ENCODE measurements around the gene NPTX2. TPM values are rescaled to one million over a fixed set of nuclear protein-coding genes. Genes with fewer than 3 reads are reported as not detected.

Gene NPTX2
- polyA plus RNA-seq, 1 donor from 2014 or later: 0.98 TPM

DNA sequence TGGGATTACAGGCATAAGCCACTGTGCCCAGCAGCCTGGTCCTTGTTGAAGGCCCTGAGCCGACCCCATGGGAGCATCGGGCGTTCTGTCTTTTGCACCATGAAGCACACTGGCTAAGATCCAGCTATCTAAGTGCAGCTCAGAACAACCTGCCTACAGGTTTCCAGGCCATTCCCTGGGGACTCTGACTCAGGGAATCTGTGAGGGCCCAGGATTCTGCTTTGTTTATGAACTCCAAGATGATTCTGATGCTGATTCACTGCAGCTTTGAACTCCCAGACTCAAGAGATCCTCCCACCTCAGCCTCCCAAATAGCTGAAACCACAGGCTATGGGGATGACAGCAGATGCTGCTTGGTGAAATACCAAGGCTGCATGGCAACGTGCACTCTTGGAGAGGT, 30.2 kb downstream of the NPTX2 start:
- Histone ChIP-seq H3K4me3 (ENCODE audit: low read length) (no peak overlapping the region), H4K20me1 (ENCODE audit: insufficient read depth) (no peaks in the 10 kb centered on the region), H3K36me3 (ENCODE audit: insufficient read depth, low read length) (no peaks in the 10 kb centered on the region), H3K9me3 (ENCODE audit: low read length) (no peaks in the 10 kb centered on the region), H2AFZ (ENCODE audit: low read depth, low read length) (no peak overlapping the region), H3K9ac (ENCODE audit: low read length) (no peak overlapping the region), H3F3A (ENCODE audit: insufficient read depth, low read length, poor library complexity, severe bottlenecking) (no peaks in the 10 kb centered on the region), H3K9me2 (ENCODE audit: insufficient read depth, low read length) (no peaks in the 10 kb centered on the region), H3K4me2 (ENCODE audit: low read length) (no peak overlapping the region), H3K27ac (ENCODE audit: low read length) (no peak overlapping the region), H3K27me3 (ENCODE audit: insufficient read depth, low read depth, low read length) (no peaks in the 10 kb centered on the region), H3K79me2 (replicated peaks; ENCODE audit: insufficient read depth, low read length) (no peaks in the 10 kb centered on the region)
- TF ChIP-seq MXI1 (conservative IDR thresholded peaks at IDR 0.05; ENCODE audit: poor library complexity, severe bottlenecking) (no peak), EZH2 (IDR thresholded peaks at IDR 0.05; ENCODE audit: borderline replicate concordance, insufficient read depth, low read length, poor library complexity, severe bottlenecking) (no peak), EP300 (conservative IDR thresholded peaks at IDR 0.05; ENCODE audit: poor library complexity, severe bottlenecking) (no peak), POLR2AphosphoS5 (IDR thresholded peaks at IDR 0.05) (no peak), RAD21 (conservative IDR thresholded peaks at IDR 0.05) (no peak), TAF1 (IDR thresholded peaks at IDR 0.05; ENCODE audit: low read depth) (no peak), SMC3 (conservative IDR thresholded peaks at IDR 0.05; ENCODE audit: poor library complexity) (no peak)
- TF ChIP-seq, protein P1, sequence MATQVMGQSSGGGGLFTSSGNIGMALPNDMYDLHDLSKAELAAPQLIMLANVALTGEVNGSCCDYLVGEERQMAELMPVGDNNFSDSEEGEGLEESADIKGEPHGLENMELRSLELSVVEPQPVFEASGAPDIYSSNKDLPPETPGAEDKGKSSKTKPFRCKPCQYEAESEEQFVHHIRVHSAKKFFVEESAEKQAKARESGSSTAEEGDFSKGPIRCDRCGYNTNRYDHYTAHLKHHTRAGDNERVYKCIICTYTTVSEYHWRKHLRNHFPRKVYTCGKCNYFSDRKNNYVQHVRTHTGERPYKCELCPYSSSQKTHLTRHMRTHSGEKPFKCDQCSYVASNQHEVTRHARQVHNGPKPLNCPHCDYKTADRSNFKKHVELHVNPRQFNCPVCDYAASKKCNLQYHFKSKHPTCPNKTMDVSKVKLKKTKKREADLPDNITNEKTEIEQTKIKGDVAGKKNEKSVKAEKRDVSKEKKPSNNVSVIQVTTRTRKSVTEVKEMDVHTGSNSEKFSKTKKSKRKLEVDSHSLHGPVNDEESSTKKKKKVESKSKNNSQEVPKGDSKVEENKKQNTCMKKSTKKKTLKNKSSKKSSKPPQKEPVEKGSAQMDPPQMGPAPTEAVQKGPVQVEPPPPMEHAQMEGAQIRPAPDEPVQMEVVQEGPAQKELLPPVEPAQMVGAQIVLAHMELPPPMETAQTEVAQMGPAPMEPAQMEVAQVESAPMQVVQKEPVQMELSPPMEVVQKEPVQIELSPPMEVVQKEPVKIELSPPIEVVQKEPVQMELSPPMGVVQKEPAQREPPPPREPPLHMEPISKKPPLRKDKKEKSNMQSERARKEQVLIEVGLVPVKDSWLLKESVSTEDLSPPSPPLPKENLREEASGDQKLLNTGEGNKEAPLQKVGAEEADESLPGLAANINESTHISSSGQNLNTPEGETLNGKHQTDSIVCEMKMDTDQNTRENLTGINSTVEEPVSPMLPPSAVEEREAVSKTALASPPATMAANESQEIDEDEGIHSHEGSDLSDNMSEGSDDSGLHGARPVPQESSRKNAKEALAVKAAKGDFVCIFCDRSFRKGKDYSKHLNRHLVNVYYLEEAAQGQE (IDR thresholded peaks at IDR 0.05; ENCODE audit: borderline replicate concordance): no peak
- TF ChIP-seq, protein P2, sequence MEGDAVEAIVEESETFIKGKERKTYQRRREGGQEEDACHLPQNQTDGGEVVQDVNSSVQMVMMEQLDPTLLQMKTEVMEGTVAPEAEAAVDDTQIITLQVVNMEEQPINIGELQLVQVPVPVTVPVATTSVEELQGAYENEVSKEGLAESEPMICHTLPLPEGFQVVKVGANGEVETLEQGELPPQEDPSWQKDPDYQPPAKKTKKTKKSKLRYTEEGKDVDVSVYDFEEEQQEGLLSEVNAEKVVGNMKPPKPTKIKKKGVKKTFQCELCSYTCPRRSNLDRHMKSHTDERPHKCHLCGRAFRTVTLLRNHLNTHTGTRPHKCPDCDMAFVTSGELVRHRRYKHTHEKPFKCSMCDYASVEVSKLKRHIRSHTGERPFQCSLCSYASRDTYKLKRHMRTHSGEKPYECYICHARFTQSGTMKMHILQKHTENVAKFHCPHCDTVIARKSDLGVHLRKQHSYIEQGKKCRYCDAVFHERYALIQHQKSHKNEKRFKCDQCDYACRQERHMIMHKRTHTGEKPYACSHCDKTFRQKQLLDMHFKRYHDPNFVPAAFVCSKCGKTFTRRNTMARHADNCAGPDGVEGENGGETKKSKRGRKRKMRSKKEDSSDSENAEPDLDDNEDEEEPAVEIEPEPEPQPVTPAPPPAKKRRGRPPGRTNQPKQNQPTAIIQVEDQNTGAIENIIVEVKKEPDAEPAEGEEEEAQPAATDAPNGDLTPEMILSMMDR (IDR thresholded peaks at IDR 0.05; ENCODE audit: poor library complexity, severe bottlenecking): no peak

DNA sequence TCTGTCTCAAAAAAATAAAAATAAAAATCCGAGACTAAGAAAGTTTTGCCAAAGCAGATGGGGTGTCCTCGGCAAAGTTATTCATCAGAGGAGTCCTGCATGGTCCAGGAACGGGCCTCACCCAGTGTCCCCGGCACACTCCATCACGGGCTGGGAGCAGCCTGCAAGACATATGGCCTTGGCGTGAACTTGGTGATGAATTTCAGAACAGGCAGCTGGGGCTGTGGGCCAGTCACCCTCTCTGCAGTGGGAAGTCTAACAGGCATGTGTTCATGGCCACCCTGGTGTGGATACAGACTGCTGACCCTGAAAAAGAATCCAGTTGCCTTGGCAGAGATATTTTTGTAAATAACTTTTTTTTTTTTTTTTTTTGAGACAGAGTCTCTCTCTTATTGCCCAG, 34.7 kb downstream of the NPTX2 start:
- H3K27ac ChIP-seq (ENCODE audit: low read length): no peak overlapping the region
- H3K4me2 ChIP-seq (ENCODE audit: low read length): no peak overlapping the region
- no peaks in the 10 kb centered on the region for H3K9me2 ChIP-seq (ENCODE audit: insufficient read depth, low read length)
- H3K79me2 ChIP-seq (replicated peaks; ENCODE audit: insufficient read depth, low read length): no peaks in the 10 kb centered on the region
- H4K20me1 ChIP-seq (ENCODE audit: insufficient read depth): no peaks in the 10 kb centered on the region
- H3K9ac ChIP-seq (ENCODE audit: low read length): no peak overlapping the region
- TF ChIP-seq MXI1 (conservative IDR thresholded peaks at IDR 0.05; ENCODE audit: poor library complexity, severe bottlenecking) (no peak), RAD21 (conservative IDR thresholded peaks at IDR 0.05) (no peak), EP300 (conservative IDR thresholded peaks at IDR 0.05; ENCODE audit: poor library complexity, severe bottlenecking) (no peak), TAF1 (IDR thresholded peaks at IDR 0.05; ENCODE audit: low read depth) (no peak), EZH2 (IDR thresholded peaks at IDR 0.05; ENCODE audit: borderline replicate concordance, insufficient read depth, low read length, poor library complexity, severe bottlenecking) (no peak), SMC3 (conservative IDR thresholded peaks at IDR 0.05; ENCODE audit: poor library complexity) (no peak), POLR2AphosphoS5 (IDR thresholded peaks at IDR 0.05) (no peak)
- TF ChIP-seq, protein P1 (IDR thresholded peaks at IDR 0.05; ENCODE audit: borderline replicate concordance): no peak
- TF ChIP-seq, protein P2 (IDR thresholded peaks at IDR 0.05; ENCODE audit: poor library complexity, severe bottlenecking): no peak
- H3F3A ChIP-seq (ENCODE audit: insufficient read depth, low read length, poor library complexity, severe bottlenecking): no peaks in the 10 kb centered on the region
- H3K4me3 ChIP-seq (ENCODE audit: low read length): no peak overlapping the region
- no peak overlapping the region for H2AFZ ChIP-seq (ENCODE audit: low read depth, low read length)
- no peaks in the 10 kb centered on the region for H3K9me3 ChIP-seq (ENCODE audit: low read length)
- H3K36me3 ChIP-seq (ENCODE audit: insufficient read depth, low read length): no peaks in the 10 kb centered on the region
- no peaks in the 10 kb centered on the region for H3K27me3 ChIP-seq (ENCODE audit: insufficient read depth, low read depth, low read length)
